H1 (cell line): Measurements from ENCODE around the gene MYO18A. TPM values are rescaled to one million over a fixed set of nuclear protein-coding genes. Genes with fewer than 3 reads are reported as not detected.
A peak's percentile ranks its signal among the peaks of the same experiment; 100 is the strongest.

Experiments
- CREB1 ChIP-seq: IDR thresholded peaks from 2 replicates; pipeline ENCODE4 v1.6.1; 2012; ENCODE audit warnings: inconsistent platforms
- RNF2 ChIP-seq: fragments of 200-900, 300-1000 bp; sonication (generic); IDR thresholded peaks from 2 replicates; pipeline ENCODE4 v1.7.1; 2016; ENCODE audit warnings: borderline replicate concordance, low read depth, mild to moderate bottlenecking, antibody characterized with exemption, low read length; ENCODE audit not compliant: poor library complexity, severe bottlenecking; ENCODE audit errors: missing control alignments
- SIX5 ChIP-seq: IDR thresholded peaks from 2 replicates; pipeline ENCODE4 v1.6.1; 2011; ENCODE audit warnings: mild to moderate bottlenecking, low read depth, low read length
- SP4 ChIP-seq: IDR thresholded peaks from 2 replicates; pipeline ENCODE4 v1.6.1; 2012; ENCODE audit warnings: low read length, inconsistent platforms
- polyA plus RNA-seq, 7 experiments: library from polyadenylated mRNA; depleted of rRNA in 3 of 7; stranded (reverse) in 5 of 7; unstranded in 2 of 7; fragments of >200 nt in 5 of 7; fragments of 200-250 nt in 2 of 7; gene quantifications; 1 replicate in 5 of 7; 2 replicates in 1 of 7; 4 replicates in 1 of 7; pipeline versions ENCODE4 v1.2.1 to v1.2.3, GENCODE V29; 2011 to 2013; ENCODE audit warnings: missing spikeins in 2 of 7, mixed read lengths in 2 of 7
- total RNA-seq: library from RNA; stranded (reverse); fragmentation: NEBNext Ultra II Directional; extraction: Animal tissue kit (Norgen Biotek cat#: 25700); gene quantifications from 2 replicates; pipeline ENCODE4 v1.2.1, GENCODE V29; 2021
- TF ChIP-seq, protein P1 (sequence below), 3 experiments: IDR thresholded peaks; 1 replicate in 2 of 3; 2 replicates in 1 of 3; pipeline versions ENCODE4 v1.5.1 to v1.6.1; 2011; ENCODE audit warnings: low read length in 3 of 3, mild to moderate bottlenecking in 3 of 3, inconsistent platforms in 2 of 3, low read depth in 1 of 3, moderate library complexity in 1 of 3; ENCODE audit not compliant: insufficient read depth in 1 of 3; ENCODE audit errors: control extremely low read depth in 1 of 3
- TF ChIP-seq, protein P2 (sequence below): IDR thresholded peaks from 2 replicates; pipeline ENCODE4 v1.6.1; 2012; ENCODE audit warnings: inconsistent platforms
- TF ChIP-seq, protein P3 (sequence below): IDR thresholded peaks from 2 replicates; pipeline ENCODE4 v1.6.1; 2012; ENCODE audit warnings: low read length, inconsistent platforms

The MYO18A gene
- total and polyA plus RNA-seq, 2 of the 8 experiments (the other 6 are each of a cell fraction or from before 2014, with no cell fraction given) = 7.6 to 43.8 TPM

DNA sequence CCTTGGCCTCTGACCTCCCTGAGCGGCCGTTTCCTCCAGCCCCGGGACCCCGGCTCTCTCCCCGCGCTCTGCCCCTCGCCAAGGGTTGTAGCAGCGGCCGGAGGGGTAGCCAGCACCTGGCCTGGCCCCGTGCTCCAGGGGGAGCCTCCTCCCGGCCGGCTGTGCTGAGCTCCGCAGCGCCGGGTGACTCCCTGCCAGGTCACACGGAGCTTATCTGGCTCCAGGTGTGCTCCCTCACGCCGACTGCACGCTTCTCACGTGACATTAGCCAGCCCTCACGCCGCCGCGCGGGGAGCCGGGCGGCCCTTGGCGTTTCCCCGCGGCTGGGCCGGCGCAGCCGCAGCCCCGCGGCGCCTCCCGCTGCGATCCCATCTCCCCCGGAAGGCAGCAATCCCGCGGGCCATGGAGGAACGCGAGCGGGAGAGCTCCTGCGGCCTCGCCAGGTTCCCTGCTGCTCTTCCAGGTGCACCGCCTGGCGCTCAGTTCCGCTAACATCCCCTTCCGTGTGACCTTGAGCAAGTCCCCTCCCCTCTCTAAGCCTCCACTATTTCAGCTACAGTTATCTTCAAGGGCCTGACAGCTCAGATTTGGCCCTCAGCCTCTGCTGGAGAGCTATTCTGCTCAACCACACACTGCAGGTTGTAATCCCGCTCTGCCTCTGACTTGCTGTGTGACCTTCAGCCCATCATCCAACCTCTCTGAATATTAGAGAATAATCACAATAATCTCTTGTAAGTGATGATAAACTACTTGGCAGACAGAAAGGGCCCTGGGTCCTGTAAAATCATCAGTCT lies 3.4 kb downstream of the MYO18A start (continued):
- TF ChIP-seq, protein P1, sequence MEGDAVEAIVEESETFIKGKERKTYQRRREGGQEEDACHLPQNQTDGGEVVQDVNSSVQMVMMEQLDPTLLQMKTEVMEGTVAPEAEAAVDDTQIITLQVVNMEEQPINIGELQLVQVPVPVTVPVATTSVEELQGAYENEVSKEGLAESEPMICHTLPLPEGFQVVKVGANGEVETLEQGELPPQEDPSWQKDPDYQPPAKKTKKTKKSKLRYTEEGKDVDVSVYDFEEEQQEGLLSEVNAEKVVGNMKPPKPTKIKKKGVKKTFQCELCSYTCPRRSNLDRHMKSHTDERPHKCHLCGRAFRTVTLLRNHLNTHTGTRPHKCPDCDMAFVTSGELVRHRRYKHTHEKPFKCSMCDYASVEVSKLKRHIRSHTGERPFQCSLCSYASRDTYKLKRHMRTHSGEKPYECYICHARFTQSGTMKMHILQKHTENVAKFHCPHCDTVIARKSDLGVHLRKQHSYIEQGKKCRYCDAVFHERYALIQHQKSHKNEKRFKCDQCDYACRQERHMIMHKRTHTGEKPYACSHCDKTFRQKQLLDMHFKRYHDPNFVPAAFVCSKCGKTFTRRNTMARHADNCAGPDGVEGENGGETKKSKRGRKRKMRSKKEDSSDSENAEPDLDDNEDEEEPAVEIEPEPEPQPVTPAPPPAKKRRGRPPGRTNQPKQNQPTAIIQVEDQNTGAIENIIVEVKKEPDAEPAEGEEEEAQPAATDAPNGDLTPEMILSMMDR (IDR thresholded peaks at IDR 0.05; ENCODE audit: control extremely low read depth in 1 of 3, insufficient read depth in 1 of 3, low read depth in 1 of 3, low read length in 3 of 3) = no peak
- TF ChIP-seq RNF2 = no peak
- TF ChIP-seq, protein P2, sequence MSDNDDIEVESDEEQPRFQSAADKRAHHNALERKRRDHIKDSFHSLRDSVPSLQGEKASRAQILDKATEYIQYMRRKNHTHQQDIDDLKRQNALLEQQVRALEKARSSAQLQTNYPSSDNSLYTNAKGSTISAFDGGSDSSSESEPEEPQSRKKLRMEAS = peak; percentile 56
- TF ChIP-seq, protein P3, sequence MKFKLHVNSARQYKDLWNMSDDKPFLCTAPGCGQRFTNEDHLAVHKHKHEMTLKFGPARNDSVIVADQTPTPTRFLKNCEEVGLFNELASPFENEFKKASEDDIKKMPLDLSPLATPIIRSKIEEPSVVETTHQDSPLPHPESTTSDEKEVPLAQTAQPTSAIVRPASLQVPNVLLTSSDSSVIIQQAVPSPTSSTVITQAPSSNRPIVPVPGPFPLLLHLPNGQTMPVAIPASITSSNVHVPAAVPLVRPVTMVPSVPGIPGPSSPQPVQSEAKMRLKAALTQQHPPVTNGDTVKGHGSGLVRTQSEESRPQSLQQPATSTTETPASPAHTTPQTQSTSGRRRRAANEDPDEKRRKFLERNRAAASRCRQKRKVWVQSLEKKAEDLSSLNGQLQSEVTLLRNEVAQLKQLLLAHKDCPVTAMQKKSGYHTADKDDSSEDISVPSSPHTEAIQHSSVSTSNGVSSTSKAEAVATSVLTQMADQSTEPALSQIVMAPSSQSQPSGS = no peak
- 0 out of 2 replicates have a peak, but pooled peaks have one; percentile 13 for TF ChIP-seq CREB1
- TF ChIP-seq SIX5 = no peak
- TF ChIP-seq SP4 = no peak
